H9 (cell line): ENCODE results near the gene PDIA3. TPM values are rescaled to one million over a fixed set of nuclear protein-coding genes. Genes with fewer than 3 reads are reported as not detected.
A peak's percentile ranks its signal among the peaks of the same experiment; 100 is the strongest.

Source experiments
- DNase-seq: peaks from one replicate; pipeline ENCODE4 v3.0.0-alpha.2; 2017
- H2AFZ ChIP-seq: one replicate; pipeline ENCODE4 v1.6.1; 2013; ENCODE audit warnings: mild to moderate bottlenecking, low read length, control low read depth, moderate library complexity
- H2AK5ac ChIP-seq: 2 replicates; pipeline ENCODE4 v1.6.1; 2013; ENCODE audit warnings: low read length, control low read depth, mixed read lengths; ENCODE audit not compliant: insufficient read length
- H2BK120ac ChIP-seq: one replicate; pipeline ENCODE4 v1.6.1; 2013; ENCODE audit warnings: low read depth, mild to moderate bottlenecking, low read length, control low read depth, inconsistent platforms; ENCODE audit not compliant: poor library complexity, severe bottlenecking
- H2BK12ac ChIP-seq: 2 replicates; pipeline ENCODE4 v1.6.1; 2013; ENCODE audit warnings: low read length, control low read depth, mixed read lengths, low read depth; ENCODE audit not compliant: insufficient read length
- H2BK15ac ChIP-seq: 2 replicates; pipeline ENCODE4 v1.6.1; 2013; ENCODE audit warnings: low read depth, low read length, control low read depth
- H2BK20ac ChIP-seq: one replicate; pipeline ENCODE4 v1.6.1; 2013; ENCODE audit warnings: low read depth, mild to moderate bottlenecking, low read length, control low read depth, inconsistent platforms; ENCODE audit not compliant: poor library complexity, severe bottlenecking
- H2BK5ac ChIP-seq: 2 replicates; pipeline ENCODE4 v1.6.1; 2013; ENCODE audit warnings: low read length, control low read depth, mixed read lengths; ENCODE audit not compliant: insufficient read length
- H3K14ac ChIP-seq: 2 replicates; pipeline ENCODE4 v1.6.1; 2013; ENCODE audit warnings: low read length, control low read depth; ENCODE audit not compliant: insufficient read depth
- H3K18ac ChIP-seq: 2 replicates; pipeline ENCODE4 v1.6.1; 2013; ENCODE audit warnings: low read depth, mild to moderate bottlenecking, mixed read lengths, low read length, control low read depth; ENCODE audit not compliant: insufficient read length
- H3K23ac ChIP-seq: 2 replicates; pipeline ENCODE4 v1.6.1; 2013; ENCODE audit warnings: low read length, control low read depth, mixed read lengths, low read depth; ENCODE audit not compliant: insufficient read length
- H3K23me2 ChIP-seq: 2 replicates; pipeline ENCODE4 v1.6.1; 2013; ENCODE audit warnings: low read depth, mild to moderate bottlenecking, mixed read lengths, low read length, control low read depth; ENCODE audit not compliant: insufficient read length, poor library complexity, severe bottlenecking
- H3K27ac ChIP-seq: 2 replicates; pipeline ENCODE4 v1.5.1; 2013; ENCODE audit warnings: low read length, control low read depth, mixed read lengths, low read depth; ENCODE audit not compliant: insufficient read length
- H3K27me3 ChIP-seq: 2 replicates; pipeline ENCODE4 v1.6.1; 2013; ENCODE audit warnings: low read length, control low read depth, inconsistent platforms; ENCODE audit not compliant: insufficient read depth
- H3K4ac ChIP-seq: 2 replicates; pipeline ENCODE4 v1.6.1; 2013; ENCODE audit warnings: low read depth, mild to moderate bottlenecking, control low read depth, inconsistent platforms, low read length, moderate library complexity
- H3K4me1 ChIP-seq: 2 replicates; pipeline ENCODE4 v1.6.1; 2013; ENCODE audit warnings: low read length, control low read depth, inconsistent platforms; ENCODE audit not compliant: insufficient read depth
- H3K4me2 ChIP-seq: 2 replicates; pipeline ENCODE4 v1.6.1; 2013; ENCODE audit warnings: low read length, control low read depth, mixed read lengths; ENCODE audit not compliant: insufficient read length, insufficient read depth
- H3K56ac ChIP-seq: 2 replicates; pipeline ENCODE4 v1.6.1; 2013; ENCODE audit warnings: low read depth, mild to moderate bottlenecking, mixed read lengths, low read length, control low read depth; ENCODE audit not compliant: insufficient read length
- H3K79me1 ChIP-seq: 2 replicates; pipeline ENCODE4 v1.6.1; 2013; ENCODE audit warnings: low read depth, mild to moderate bottlenecking, moderate library complexity, low read length, control low read depth, inconsistent platforms; ENCODE audit not compliant: insufficient read depth, poor library complexity, severe bottlenecking
- H3K79me2 ChIP-seq: 2 replicates; pipeline ENCODE4 v1.6.1; 2013; ENCODE audit warnings: low read length, control low read depth, inconsistent platforms; ENCODE audit not compliant: insufficient read depth
- H3K9ac ChIP-seq: 2 replicates; pipeline ENCODE4 v1.6.1; 2013; ENCODE audit warnings: low read length, control low read depth, mixed read lengths; ENCODE audit not compliant: insufficient read length; ENCODE audit errors: extremely low read depth
- H3K9me3 ChIP-seq: one replicate; pipeline ENCODE4 v1.6.1; 2013; ENCODE audit warnings: low read depth, low read length, inconsistent platforms; ENCODE audit not compliant: control insufficient read depth
- H3T11ph ChIP-seq: one replicate; pipeline ENCODE4 v1.6.1; 2013; ENCODE audit warnings: mild to moderate bottlenecking, low read length, control low read depth, inconsistent platforms
- H4K20me1 ChIP-seq: one replicate; pipeline ENCODE4 v1.6.1; 2013; ENCODE audit not compliant: control insufficient read depth, insufficient read length, insufficient read depth
- H4K5ac ChIP-seq: 2 replicates; pipeline ENCODE4 v1.6.1; 2013; ENCODE audit warnings: low read depth, mild to moderate bottlenecking, mixed read lengths, low read length, control low read depth; ENCODE audit not compliant: insufficient read length
- H4K8ac ChIP-seq: replicated peaks from 2 replicates; pipeline ENCODE4 v1.6.1; 2013; ENCODE audit warnings: low read length, control low read depth, mixed read lengths, low read depth; ENCODE audit not compliant: insufficient read length
- H4K91ac ChIP-seq: 2 replicates; pipeline ENCODE4 v1.6.1; 2013; ENCODE audit warnings: low read depth, mild to moderate bottlenecking, moderate library complexity, mixed read lengths, low read length, control low read depth; ENCODE audit not compliant: insufficient read length
- H3K27ac Mint-ChIP-seq, 3 experiments: 2 replicates in 2 of 3; 3 replicates in 1 of 3; pipeline ENCODE4 v1.8.0; 2020 to 2021; ENCODE audit warnings: mixed read lengths in 3 of 3, mild to moderate bottlenecking in 1 of 3, moderate library complexity in 1 of 3
- H3K27me3 Mint-ChIP-seq: 2 replicates; pipeline ENCODE4 v1.8.0; 2021; ENCODE audit warnings: low read depth, mild to moderate bottlenecking, moderate library complexity, mixed read lengths
- H3K36me3 Mint-ChIP-seq, 3 experiments: 2 replicates in 2 of 3; 3 replicates in 1 of 3; pipeline ENCODE4 v1.8.0; 2020 to 2021; ENCODE audit warnings: low read depth in 3 of 3, mixed read lengths in 3 of 3; ENCODE audit not compliant: insufficient read depth in 1 of 3
- H3K4me1 Mint-ChIP-seq, 2 experiments: 2 replicates each; pipeline ENCODE4 v1.8.0; 2020; ENCODE audit warnings: mixed read lengths in 2 of 2
- H3K4me3 Mint-ChIP-seq, 2 experiments: 2 replicates in 1 of 2; 3 replicates in 1 of 2; pipeline ENCODE4 v1.8.0; 2020 to 2021; ENCODE audit warnings: mild to moderate bottlenecking in 2 of 2, mixed read lengths in 2 of 2, moderate library complexity in 1 of 2
- H3K9me3 Mint-ChIP-seq, 2 experiments: 2 replicates in 1 of 2; 3 replicates in 1 of 2; pipeline ENCODE4 v1.8.0; 2020; ENCODE audit warnings: mild to moderate bottlenecking in 2 of 2, mixed read lengths in 2 of 2, moderate library complexity in 1 of 2
- WGBS: extraction: QIAGEN DNeasy Blood & Tissue Kit; methylation state at CpG from one replicate; pipeline ENCODE4 v1.1.7; 2013; ENCODE audit warnings: missing lambda C conversion rate, low lambda C conversion rate, mixed read lengths; ENCODE audit not compliant: insufficient read length; ENCODE audit errors: extremely low coverage; 5-methylcytosine and 5-hydroxymethylcytosine counted together
- total RNA-seq: library from RNA; stranded (reverse); gene quantifications from 2 replicates; pipeline ENCODE4 v1.2.1, GENCODE V29; 2021
- TF ChIP-seq, protein P1 (sequence below): fragments of 200-600 bp; sonication (generic); conservative IDR thresholded peaks from 3 replicates; pipeline ENCODE4 v1.8.0; 2021; ENCODE audit warnings: antibody characterized with exemption, mild to moderate bottlenecking

The PDIA3 gene
- total RNA-seq, 1 experiment from 2014 or later: 524 TPM

- H2BK20ac ChIP-seq: no peak overlapping the region
- DNase-seq: peak; percentile 4
- no peak overlapping the region for H2BK5ac ChIP-seq
- no peak overlapping the region for H3K4ac ChIP-seq
- Mint-ChIP-seq H3K4me3 (no peak overlapping the region), H3K27ac (no peak overlapping the region), H3K36me3 (peaks cover 10 to 28% (median 14%) of the 10 kb centered on the region in 3 experiments; a peak in 6 of 7 replicates), H3K27me3 (no peaks in the 10 kb centered on the region), H3K9me3 (no peaks in the 10 kb centered on the region), H3K4me1 (no peaks in the 10 kb centered on the region)
- no peak overlapping the region for H3K23ac ChIP-seq
- no peak overlapping the region for H2AK5ac ChIP-seq
- no peak overlapping the region for H3K4me2 ChIP-seq
- no peaks in the 10 kb centered on the region for H3K79me1 ChIP-seq
- TF ChIP-seq, protein P1, sequence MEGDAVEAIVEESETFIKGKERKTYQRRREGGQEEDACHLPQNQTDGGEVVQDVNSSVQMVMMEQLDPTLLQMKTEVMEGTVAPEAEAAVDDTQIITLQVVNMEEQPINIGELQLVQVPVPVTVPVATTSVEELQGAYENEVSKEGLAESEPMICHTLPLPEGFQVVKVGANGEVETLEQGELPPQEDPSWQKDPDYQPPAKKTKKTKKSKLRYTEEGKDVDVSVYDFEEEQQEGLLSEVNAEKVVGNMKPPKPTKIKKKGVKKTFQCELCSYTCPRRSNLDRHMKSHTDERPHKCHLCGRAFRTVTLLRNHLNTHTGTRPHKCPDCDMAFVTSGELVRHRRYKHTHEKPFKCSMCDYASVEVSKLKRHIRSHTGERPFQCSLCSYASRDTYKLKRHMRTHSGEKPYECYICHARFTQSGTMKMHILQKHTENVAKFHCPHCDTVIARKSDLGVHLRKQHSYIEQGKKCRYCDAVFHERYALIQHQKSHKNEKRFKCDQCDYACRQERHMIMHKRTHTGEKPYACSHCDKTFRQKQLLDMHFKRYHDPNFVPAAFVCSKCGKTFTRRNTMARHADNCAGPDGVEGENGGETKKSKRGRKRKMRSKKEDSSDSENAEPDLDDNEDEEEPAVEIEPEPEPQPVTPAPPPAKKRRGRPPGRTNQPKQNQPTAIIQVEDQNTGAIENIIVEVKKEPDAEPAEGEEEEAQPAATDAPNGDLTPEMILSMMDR: no peak
- H2BK120ac ChIP-seq: no peak overlapping the region
- H4K5ac ChIP-seq: no peak overlapping the region
- H3K18ac ChIP-seq: no peak overlapping the region
- no CpG with 5 or more reads among the region's 7 CpGs for WGBS
- H3K9me3 ChIP-seq: no peaks in the 10 kb centered on the region
- H4K91ac ChIP-seq: no peak overlapping the region
- no peak overlapping the region for H2BK12ac ChIP-seq
- H4K8ac ChIP-seq: no peak overlapping the region
- no peaks in the 10 kb centered on the region for H3K23me2 ChIP-seq
- H2BK15ac ChIP-seq: no peak overlapping the region
- H2AFZ ChIP-seq: no peak overlapping the region
- no peaks in the 10 kb centered on the region for H4K20me1 ChIP-seq
- no peak overlapping the region for H3K27ac ChIP-seq
- H3K9ac ChIP-seq: no peak overlapping the region
- no peaks in the 10 kb centered on the region for H3K4me1 ChIP-seq
- no peak overlapping the region for H3K56ac ChIP-seq
- no peaks in the 10 kb centered on the region for H3K27me3 ChIP-seq
- H3K79me2 ChIP-seq: no peaks in the 10 kb centered on the region; the same call in 1 of the 2 replicates
- H3T11ph ChIP-seq: no peak overlapping the region
- H3K14ac ChIP-seq: no peak overlapping the region
These were observed 44.1 kb upstream of the PDIA3 start for GRCh38 chr15:43702174-43702573.
